ENCODE data around the gene CEP85L. TPM values are rescaled to one million over a fixed set of nuclear protein-coding genes. Genes with fewer than 3 reads are reported as not detected.

Gene CEP85L
- polyA plus RNA-seq, 1 of the 3 experiments (the other 2 are of a cell fraction), result 1.1 TPM

DNA sequence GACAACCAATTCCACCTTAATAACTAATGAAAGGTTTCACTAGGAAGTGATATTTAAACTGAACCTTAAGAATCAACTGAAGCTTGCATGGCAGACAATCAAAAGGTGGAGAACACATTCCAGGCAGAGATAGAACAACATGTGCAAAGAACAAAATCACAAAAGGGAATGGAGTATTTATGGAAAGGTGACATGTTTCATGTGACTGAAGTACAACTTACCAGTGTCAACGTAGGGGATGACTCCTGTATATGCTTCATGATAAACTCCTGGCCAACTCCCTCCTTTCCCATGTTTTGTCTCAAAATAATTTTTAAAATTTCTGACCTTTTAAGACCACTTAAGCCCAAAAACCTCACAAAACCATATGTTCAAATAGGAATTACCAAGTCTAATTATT lies 96.7 kb downstream of the CEP85L start:
- H3K36me3 ChIP-seq (replicated peaks in 1 of 2; ENCODE audit: control insufficient read depth in 1 of 2, insufficient read depth in 2 of 2, low read length in 1 of 2), result no peaks in the 10 kb centered on the region
- no peak for TF ChIP-seq FOXM1 (IDR thresholded peaks at IDR 0.05; ENCODE audit: low read depth)
- TF ChIP-seq ELF1 (IDR thresholded peaks at IDR 0.05), result no peak
- TF ChIP-seq MXI1 (IDR thresholded peaks at IDR 0.05; ENCODE audit: low read depth, low read length), result no peak
- no peak for TF ChIP-seq RCOR1 (IDR thresholded peaks at IDR 0.05; ENCODE audit: low read length)
- TF ChIP-seq MEF2A (IDR thresholded peaks at IDR 0.05; ENCODE audit: borderline replicate concordance, low read depth), result no peak
- TF ChIP-seq, protein P1, sequence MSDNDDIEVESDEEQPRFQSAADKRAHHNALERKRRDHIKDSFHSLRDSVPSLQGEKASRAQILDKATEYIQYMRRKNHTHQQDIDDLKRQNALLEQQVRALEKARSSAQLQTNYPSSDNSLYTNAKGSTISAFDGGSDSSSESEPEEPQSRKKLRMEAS (IDR thresholded peaks at IDR 0.05; ENCODE audit: low read depth), result no peak
- no peak for TF ChIP-seq JUND (IDR thresholded peaks at IDR 0.05)
- H3K4me1 ChIP-seq (ENCODE audit: control insufficient read depth in 1 of 2, insufficient read depth in 2 of 2, low read depth in 1 of 2, low read length in 1 of 2), result peaks cover 0 to 27% of the 10 kb centered on the region in 2 experiments
- H3K27ac ChIP-seq (ENCODE audit: low read depth in 2 of 2, low read length in 1 of 2), result no peak overlapping the region
- no peaks in the 10 kb centered on the region for H3K9me2 ChIP-seq
- H3K27me3 ChIP-seq (ENCODE audit: insufficient read depth), result no peaks in the 10 kb centered on the region
- H4K20me1 ChIP-seq (ENCODE audit: insufficient read depth), result no peaks in the 10 kb centered on the region; the same call in 1 of the 2 replicates
- no peak overlapping the region for H2AFZ ChIP-seq (ENCODE audit: low read depth)
- H3F3A ChIP-seq (replicated peaks; ENCODE audit: insufficient read depth), result peaks cover 9% of the 10 kb centered on the region
- 100% methylated on average over 1 of the region's 1 CpG for WGBS (ENCODE audit: low lambda C conversion rate)
- peaks cover 5% of the 10 kb centered on the region; the same call in 1 of the 2 replicates for H3K79me2 ChIP-seq (ENCODE audit: insufficient read depth)
- H3K4me3 ChIP-seq (ENCODE audit: low read depth in 2 of 2, low read length in 1 of 2), result no peak overlapping the region
- H3K9me3 ChIP-seq, result no peaks in the 10 kb centered on the region
- DNase-seq, result no peak
- no peak overlapping the region for H3K4me2 ChIP-seq
- POLR2A ChIA-PET, result no interaction called here
- CTCF ChIA-PET, result interaction anchor here (1.3 to 3.4 kb wide), 3 partner anchors 10 to 270 kb away, joined by 4 to 12 read pairs (median 10); no protein-coding TSS in a partner anchor
- no peak overlapping the region for H3K9ac ChIP-seq

GRCh38 chr6:118553132-118553531 lies 98.3 kb downstream of the CEP85L start:
- Histone ChIP-seq H4K20me1 (ENCODE audit: insufficient read depth) (no peaks in the 10 kb centered on the region; the same call in 1 of the 2 replicates), H3K36me3 (replicated peaks in 1 of 2; ENCODE audit: control insufficient read depth in 1 of 2, insufficient read depth in 2 of 2, low read length in 1 of 2) (no peaks in the 10 kb centered on the region), H3K4me3 (ENCODE audit: low read depth in 2 of 2, low read length in 1 of 2) (no peak overlapping the region), H3K9me2 (no peaks in the 10 kb centered on the region), H3F3A (replicated peaks; ENCODE audit: insufficient read depth) (no peaks in the 10 kb centered on the region), H3K9ac (no peak overlapping the region), H3K27me3 (ENCODE audit: insufficient read depth) (no peaks in the 10 kb centered on the region), H3K27ac (ENCODE audit: low read depth in 2 of 2, low read length in 1 of 2) (no peak overlapping the region), H3K79me2 (ENCODE audit: insufficient read depth) (peaks cover 5% of the 10 kb centered on the region; the same call in 1 of the 2 replicates), H3K4me2 (no peak overlapping the region), H3K9me3 (no peaks in the 10 kb centered on the region), H2AFZ (ENCODE audit: low read depth) (no peak overlapping the region), H3K4me1 (ENCODE audit: control insufficient read depth in 1 of 2, insufficient read depth in 2 of 2, low read depth in 1 of 2, low read length in 1 of 2) (peaks cover 0 to 13% of the 10 kb centered on the region in 2 experiments; a peak in 3 of 4 replicates)
- WGBS (ENCODE audit: low lambda C conversion rate), result 14% methylated on average over 1 of the region's 1 CpG
- no peak for DNase-seq
- CTCF ChIA-PET, result interaction anchor here (1.2 to 3.4 kb wide), 2 partner anchors 11 to 288 kb away, joined by 3 to 12 read pairs; no protein-coding TSS in a partner anchor
- TF ChIP-seq FOXJ3 (CRISPR knock-in tag; IDR thresholded peaks at IDR 0.05), result no peak
- no peak for TF ChIP-seq TEAD4 (IDR thresholded peaks at IDR 0.05; ENCODE audit: borderline replicate concordance, insufficient read depth)
- TF ChIP-seq GATA2 (CRISPR knock-in tag; IDR thresholded peaks at IDR 0.05), result no peak
- TF ChIP-seq, protein P2, sequence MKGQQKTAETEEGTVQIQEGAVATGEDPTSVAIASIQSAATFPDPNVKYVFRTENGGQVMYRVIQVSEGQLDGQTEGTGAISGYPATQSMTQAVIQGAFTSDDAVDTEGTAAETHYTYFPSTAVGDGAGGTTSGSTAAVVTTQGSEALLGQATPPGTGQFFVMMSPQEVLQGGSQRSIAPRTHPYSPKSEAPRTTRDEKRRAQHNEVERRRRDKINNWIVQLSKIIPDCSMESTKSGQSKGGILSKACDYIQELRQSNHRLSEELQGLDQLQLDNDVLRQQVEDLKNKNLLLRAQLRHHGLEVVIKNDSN (IDR thresholded peaks at IDR 0.05; ENCODE audit: borderline replicate concordance, low read depth), result no peak
- TF ChIP-seq MEF2A (IDR thresholded peaks at IDR 0.05; ENCODE audit: borderline replicate concordance, low read depth), result peak; percentile 15; the same call in 1 of the 2 replicates
- TF ChIP-seq TCF12 (IDR thresholded peaks at IDR 0.05), result no peak
- TF ChIP-seq FOXM1 (IDR thresholded peaks at IDR 0.05; ENCODE audit: low read depth), result no peak
- TF ChIP-seq PBX3 (IDR thresholded peaks at IDR 0.05), result 0 out of 2 replicates have a peak, but pooled peaks have one; percentile 29
- POLR2A ChIA-PET, result no interaction called here

Data from SK-N-SH (cell line).